ENCODE measurements around the gene ADCYAP1R1. TPM values are rescaled to one million over a fixed set of nuclear protein-coding genes. Genes with fewer than 3 reads are reported as not detected.

The ADCYAP1R1 gene
- total RNA-seq, 2 experiments from 2014 or later, result not detected

- Histone ChIP-seq H3K4me2 (ENCODE audit: low read length) (no peak overlapping the region), H3K9me2 (ENCODE audit: insufficient read depth, low read length) (no peaks in the 10 kb centered on the region), H3K36me3 (ENCODE audit: insufficient read depth, low read length) (no peaks in the 10 kb centered on the region), H3K9me3 (ENCODE audit: low read length) (no peaks in the 10 kb centered on the region), H2AFZ (ENCODE audit: low read length) (no peak overlapping the region), H3K27ac (ENCODE audit: low read depth, low read length, poor library complexity, severe bottlenecking) (no peak overlapping the region), H4K20me1 (ENCODE audit: insufficient read depth, low read length) (no peaks in the 10 kb centered on the region), H3K4me3 (ENCODE audit: low read depth, low read length, poor library complexity, severe bottlenecking) (no peak overlapping the region), H3K4me1 (ENCODE audit: insufficient read depth, low read length, poor library complexity, severe bottlenecking) (no peaks in the 10 kb centered on the region), H3K79me2 (ENCODE audit: insufficient read depth, low read depth, low read length) (no peaks in the 10 kb centered on the region)
- CTCF ChIA-PET (ENCODE audit: unreplicated experiment), result no interaction called here
- no peak for TF ChIP-seq CTCF (conservative IDR thresholded peaks at IDR 0.05; ENCODE audit: low read length)
- no peak for TF ChIP-seq EZH2phosphoT487 (IDR thresholded peaks at IDR 0.05; ENCODE audit: borderline replicate concordance, low read depth, low read length)
- BruUV-seq (replicated peaks), result no TSS peak
- POLR2A ChIA-PET, result interaction anchor here (1.0 kb wide), 1 partner anchor 18 kb away, joined by 3 read pairs; no protein-coding TSS in a partner anchor
- DNase-seq (ENCODE audit: low spot score), result no peak
- intact Hi-C loops (cut with micrococcal nuclease; ENCODE audit: unreplicated experiment), result no loop called here
These were observed 48.4 kb upstream of the ADCYAP1R1 start for GRCh38 chr7:31003721-31004120.

- H3K9me3 ChIP-seq (ENCODE audit: low read length), result no peaks in the 10 kb centered on the region
- no TSS peak for BruUV-seq (replicated peaks)
- POLR2A ChIA-PET, result interaction anchor here (1.3 kb wide), 1 partner anchor 27 kb away, joined by 4 read pairs; no protein-coding TSS in a partner anchor
- no peaks in the 10 kb centered on the region for H4K20me1 ChIP-seq (ENCODE audit: insufficient read depth, low read length)
- intact Hi-C loops (cut with micrococcal nuclease; ENCODE audit: unreplicated experiment), result no loop called here
- no peaks in the 10 kb centered on the region for H3K9me2 ChIP-seq (ENCODE audit: insufficient read depth, low read length)
- DNase-seq (ENCODE audit: low spot score), result no peak
- TF ChIP-seq CTCF (conservative IDR thresholded peaks at IDR 0.05; ENCODE audit: low read length) (no peak), EZH2phosphoT487 (IDR thresholded peaks at IDR 0.05; ENCODE audit: borderline replicate concordance, low read depth, low read length) (no peak)
- no peaks in the 10 kb centered on the region for H3K36me3 ChIP-seq (ENCODE audit: insufficient read depth, low read length)
- CTCF ChIA-PET (ENCODE audit: unreplicated experiment), result no interaction called here
- no peak overlapping the region for H3K27ac ChIP-seq (ENCODE audit: low read depth, low read length, poor library complexity, severe bottlenecking)
- no peak overlapping the region for H3K4me3 ChIP-seq (ENCODE audit: low read depth, low read length, poor library complexity, severe bottlenecking)
- H3K4me2 ChIP-seq (ENCODE audit: low read length), result no peak overlapping the region
- no peak overlapping the region for H2AFZ ChIP-seq (ENCODE audit: low read length)
- no peaks in the 10 kb centered on the region for H3K4me1 ChIP-seq (ENCODE audit: insufficient read depth, low read length, poor library complexity, severe bottlenecking)
- no peaks in the 10 kb centered on the region for H3K79me2 ChIP-seq (ENCODE audit: insufficient read depth, low read depth, low read length)
These were observed 47.7 kb upstream of the ADCYAP1R1 start for GRCh38 chr7:31004393-31004792.

GRCh38 chr7:31006857-31007256 lies 45.3 kb upstream of the ADCYAP1R1 start:
- Histone ChIP-seq H3K36me3 (ENCODE audit: insufficient read depth, low read length) (no peaks in the 10 kb centered on the region), H3K4me3 (ENCODE audit: low read depth, low read length, poor library complexity, severe bottlenecking) (no peak overlapping the region), H3K79me2 (ENCODE audit: insufficient read depth, low read depth, low read length) (no peaks in the 10 kb centered on the region), H4K20me1 (ENCODE audit: insufficient read depth, low read length) (no peaks in the 10 kb centered on the region), H3K9me2 (ENCODE audit: insufficient read depth, low read length) (no peaks in the 10 kb centered on the region), H3K27ac (ENCODE audit: low read depth, low read length, poor library complexity, severe bottlenecking) (no peak overlapping the region), H3K9me3 (ENCODE audit: low read length) (no peaks in the 10 kb centered on the region), H3K4me2 (ENCODE audit: low read length) (no peak overlapping the region), H2AFZ (ENCODE audit: low read length) (no peak overlapping the region), H3K4me1 (ENCODE audit: insufficient read depth, low read length, poor library complexity, severe bottlenecking) (no peaks in the 10 kb centered on the region)
- no peak for DNase-seq (ENCODE audit: low spot score)
- no TSS peak for BruUV-seq (replicated peaks)
- CTCF ChIA-PET (ENCODE audit: unreplicated experiment), result no interaction called here
- POLR2A ChIA-PET, result interaction anchor here (0.7 kb wide), 1 partner anchor 66 kb away, joined by 3 read pairs; no protein-coding TSS in a partner anchor
- TF ChIP-seq CTCF (conservative IDR thresholded peaks at IDR 0.05; ENCODE audit: low read length) (no peak), EZH2phosphoT487 (IDR thresholded peaks at IDR 0.05; ENCODE audit: borderline replicate concordance, low read depth, low read length) (no peak)
- intact Hi-C loops (cut with micrococcal nuclease; ENCODE audit: unreplicated experiment), result no loop called here

All from OCI-LY7 (cell line).